Gastroesophageal sphincter (tissue), 4 donors: ENCODE measurements around the gene ADAM19. TPM values are rescaled to one million over a fixed set of nuclear protein-coding genes. Genes with fewer than 3 reads are reported as not detected.

Source experiments
- ATAC-seq: fragments of 150-250 bp; one replicate; pipeline ENCODE4 v1.9.1; 2016; ENCODE audit warnings: mild to moderate bottlenecking, moderate library complexity
- H3K27ac ChIP-seq, 4 donors: fragments of 200-600 bp; sonication (generic) in 3 of 4; 1 replicate in 3 of 4; 2 replicates in 1 of 4; pipeline ENCODE4 v1.5.1; 2016 to 2019
- H3K27me3 ChIP-seq: fragments of 200-600 bp; sonication (generic); one replicate; pipeline ENCODE4 v1.5.1; 2019
- H3K36me3 ChIP-seq, 2 donors: fragments of 200-600 bp; sonication (generic); one replicate each; pipeline ENCODE4 v1.5.1; 2019; ENCODE audit warnings: control low read depth in 1 of 2
- H3K4me1 ChIP-seq, 3 donors: fragments of 200-600 bp; sonication (generic); 1 replicate in 2 of 3; 2 replicates in 1 of 3; pipeline ENCODE4 v1.5.1; 2016 to 2019; ENCODE audit warnings: control low read depth in 2 of 3
- H3K4me3 ChIP-seq, 2 donors: fragments of 200-600 bp; sonication (generic); one replicate each; pipeline ENCODE4 v1.5.1; 2019; ENCODE audit warnings: mild to moderate bottlenecking in 1 of 2, moderate library complexity in 1 of 2
- H3K9me3 ChIP-seq, 3 donors: fragments of 200-600 bp; sonication (generic); one replicate each; pipeline ENCODE4 v1.5.1; 2017 to 2019; ENCODE audit warnings: control low read depth in 2 of 3
- CTCF ChIP-seq, 4 experiments: fragments of 200-600 bp in 2 of 4; fragments of 450-650 bp in 2 of 4; sonication (generic) in 1 of 4; IDR thresholded peaks; one replicate each; pipeline ENCODE4 v1.5.1; 2017 to 2019; ENCODE audit warnings: antibody characterized with exemption in 4 of 4, mild to moderate bottlenecking in 2 of 4, moderate library complexity in 2 of 4
- EP300 ChIP-seq: sonication (generic); formaldehyde crosslinking; IDR thresholded peaks from one replicate; pipeline ENCODE4 v1.6.1; 2017; ENCODE audit warnings: antibody characterized with exemption, mild to moderate bottlenecking
- POLR2A ChIP-seq, 2 donors: fragments of 450-650 bp; IDR thresholded peaks; one replicate each; pipeline ENCODE4 v1.6.1; 2017; ENCODE audit warnings: antibody characterized with exemption in 2 of 2, mild to moderate bottlenecking in 2 of 2, moderate library complexity in 1 of 2
- POLR2AphosphoS5 ChIP-seq: sonication (generic); formaldehyde crosslinking; IDR thresholded peaks from one replicate; pipeline ENCODE4 v1.6.1; 2017; ENCODE audit warnings: antibody characterized with exemption
- WGBS, 2 donors: methylation state at CpG; one replicate each; pipeline ENCODE4 v1.1.5; 2018; ENCODE audit warnings: low coverage in 1 of 2; 5-methylcytosine and 5-hydroxymethylcytosine counted together
- total RNA-seq, 4 donors: library from RNA; depleted of rRNA; stranded (reverse); fragments of >200 nt; gene quantifications; one replicate each; pipeline ENCODE4 v1.1.0, GENCODE V29; 2016

ADAM19 gene
- total RNA-seq, 4 donors from 2014 or later, result 19.3 to 38.5 (median 31.2) TPM

GRCh38 chr5:157446412-157446935, 129.1 kb downstream of the ADAM19 start:
- Histone ChIP-seq H3K9me3 (no peaks in the 10 kb centered on the region), H3K4me3 (no peak overlapping the region), H3K36me3 (no peaks in the 10 kb centered on the region), H3K27ac (no peak overlapping the region), H3K27me3 (no peaks in the 10 kb centered on the region), H3K4me1 (peaks cover 7 to 21% (median 12%) of the 10 kb centered on the region in 3 donors)
- ATAC-seq, result no peak
- no peak for TF ChIP-seq CTCF (IDR thresholded peaks at IDR 0.05)
- TF ChIP-seq EP300, result no peak
- no peak for TF ChIP-seq POLR2A (IDR thresholded peaks at IDR 0.05)
- TF ChIP-seq POLR2AphosphoS5, result no peak
- WGBS, 2 donors, result 93 to 96% methylated on average over 7 to 8 of the region's 9 CpGs

- 87 to 91% methylated on average over 5 of the region's 5 CpGs for WGBS, 2 donors
Observed at GRCh38 chr5:157445745-157446411, 129.7 kb downstream of the ADAM19 start.

GRCh38 chr5:157444224-157444623, 131.4 kb downstream of the ADAM19 start:
- no peak overlapping the region for H3K27ac ChIP-seq
- WGBS, 2 donors, result 68% methylated on average over 4 of the region's 4 CpGs; no CpG with 5 or more reads in 1 of the 2 donors
- H3K27me3 ChIP-seq, result no peaks in the 10 kb centered on the region
- no peaks in the 10 kb centered on the region for H3K36me3 ChIP-seq
- H3K9me3 ChIP-seq, result no peaks in the 10 kb centered on the region
- H3K4me1 ChIP-seq, result peaks cover 0 to 9% (median 5%) of the 10 kb centered on the region in 3 donors
- ATAC-seq, result no peak
- H3K4me3 ChIP-seq, result no peak overlapping the region
- TF ChIP-seq POLR2AphosphoS5 (no peak), POLR2A (IDR thresholded peaks at IDR 0.05) (no peak), CTCF (IDR thresholded peaks at IDR 0.05) (no peak), EP300 (no peak)

More at GRCh38 chr5:157445745-157446411, 129.7 kb downstream of the ADAM19 start:
- Histone ChIP-seq H3K4me1 (peaks cover 7 to 21% (median 12%) of the 10 kb centered on the region in 3 donors), H3K27ac (no peak overlapping the region), H3K4me3 (no peak overlapping the region), H3K36me3 (no peaks in the 10 kb centered on the region), H3K27me3 (no peaks in the 10 kb centered on the region), H3K9me3 (no peaks in the 10 kb centered on the region)
- no peak for ATAC-seq
- TF ChIP-seq POLR2A (IDR thresholded peaks at IDR 0.05), result no peak
- no peak for TF ChIP-seq EP300

- TF ChIP-seq POLR2AphosphoS5, result no peak
- TF ChIP-seq POLR2A (IDR thresholded peaks at IDR 0.05), result no peak
- no peak for TF ChIP-seq CTCF (IDR thresholded peaks at IDR 0.05)
- TF ChIP-seq EP300, result no peak
- ATAC-seq, result no peak
- no peaks in the 10 kb centered on the region for H3K27me3 ChIP-seq
- H3K4me3 ChIP-seq, result no peak overlapping the region
- no peak overlapping the region for H3K27ac ChIP-seq
- H3K4me1 ChIP-seq, result no peaks in the 10 kb centered on the region
- no peaks in the 10 kb centered on the region for H3K9me3 ChIP-seq
- no peaks in the 10 kb centered on the region for H3K36me3 ChIP-seq
- WGBS, 2 donors, result 39 to 59% methylated on average over 5 to 7 of the region's 7 CpGs
Observed at GRCh38 chr5:157443041-157443549, 132.5 kb downstream of the ADAM19 start.

GRCh38 chr5:157434096-157434495, 141.5 kb downstream of the ADAM19 start:
- no peak for TF ChIP-seq CTCF (IDR thresholded peaks at IDR 0.05)
- no peak for TF ChIP-seq EP300
- no peak for TF ChIP-seq POLR2A (IDR thresholded peaks at IDR 0.05)
- TF ChIP-seq POLR2AphosphoS5, result no peak
- ATAC-seq, result no peak
- Histone ChIP-seq H3K27ac (no peak overlapping the region), H3K27me3 (no peaks in the 10 kb centered on the region), H3K4me3 (no peak overlapping the region), H3K36me3 (no peaks in the 10 kb centered on the region), H3K9me3 (no peaks in the 10 kb centered on the region), H3K4me1 (no peaks in the 10 kb centered on the region)
- 83 to 93% methylated on average over 1 to 4 of the region's 4 CpGs for WGBS, 2 donors
